ENCODE data around the gene BICRAL. TPM values are rescaled to one million over a fixed set of nuclear protein-coding genes. Genes with fewer than 3 reads are reported as not detected.

The BICRAL gene
- total and polyA plus RNA-seq, 9 of the 15 experiments (the other 6 are each of a cell fraction or from before 2014, with no cell fraction given): 1.2 to 11.9 (median 5.6) TPM

GRCh38 chr6:42783876-42784642 lies 2.2 kb downstream of the BICRAL start (continued):
- TF ChIP-seq REST (IDR thresholded peaks at IDR 0.05; ENCODE audit: borderline replicate concordance): no peak
- TF ChIP-seq REST (CRISPR knock-in tag; IDR thresholded peaks at IDR 0.05; ENCODE audit: low read depth): no peak
- no peak for TF ChIP-seq KDM4B (IDR thresholded peaks at IDR 0.05; ENCODE audit: borderline replicate concordance in 2 of 2, low read depth in 1 of 2)
- TF ChIP-seq ZNF77 (CRISPR knock-in tag; IDR thresholded peaks at IDR 0.05): no peak
- TF ChIP-seq PCBP1 (IDR thresholded peaks at IDR 0.05; ENCODE audit: low read depth, low read length, poor library complexity, severe bottlenecking): no peak
- TF ChIP-seq GTF2F1 (IDR thresholded peaks at IDR 0.05; ENCODE audit: low read depth, low read length): no peak
- TF ChIP-seq ZNF586 (CRISPR knock-in tag; conservative IDR thresholded peaks at IDR 0.05): no peak
- no peak for TF ChIP-seq HOMEZ (CRISPR knock-in tag; IDR thresholded peaks at IDR 0.05)
- no peak for TF ChIP-seq TAL1 (IDR thresholded peaks at IDR 0.05)
- no peak for TF ChIP-seq POLR3G (IDR thresholded peaks at IDR 0.05; ENCODE audit: extremely low read depth, insufficient read length, insufficient replicate concordance)
- no peak for TF ChIP-seq ILK (tag; IDR thresholded peaks at IDR 0.05; ENCODE audit: borderline replicate concordance, low read depth)
- TF ChIP-seq RCOR1 (IDR thresholded peaks at IDR 0.05; ENCODE audit: borderline replicate concordance in 1 of 2, low read depth in 2 of 2, low read length in 2 of 2): no peak

Measured in K562 (cell line).